ENCODE measurements around the gene TMEM41B. TPM values are rescaled to one million over a fixed set of nuclear protein-coding genes. Genes with fewer than 3 reads are reported as not detected.

The TMEM41B gene
- total RNA-seq: 64.3 and 75.4 TPM in 2 replicates

GRCh38 chr11:9314291-9315077, at the start of gene TMEM41B:
TMEM41B (minus strand) TSS chr11:9314593; CDS start chr11:9314441, 152 bp downstream.

GRCh38 chr11:9265211-9266131, 48.9 kb downstream of the TMEM41B start, which contains the start of gene DENND5A:
DENND5A (minus strand) TSS chr11:9265350; CDS start chr11:9265069, 281 bp downstream.

Other genes with a start within 250 kb of the TMEM41B start
- gene SCUBE2, start 223.0 kb downstream of the TMEM41B start, total RNA-seq: 1.5 and 5.5 TPM in 2 replicates
- gene DENND5A, start 49.2 kb downstream of the TMEM41B start, total RNA-seq: 203 and 232 TPM in 2 replicates
- gene IPO7, start 70.1 kb upstream of the TMEM41B start, total RNA-seq: 111 and 123 TPM in 2 replicates
- gene ZNF143, start 146.4 kb upstream of the TMEM41B start, total RNA-seq: 26.2 and 28.0 TPM in 2 replicates

All from aortic smooth muscle cell (primary cell).